ENCODE results near the gene TLR7.

DNA sequence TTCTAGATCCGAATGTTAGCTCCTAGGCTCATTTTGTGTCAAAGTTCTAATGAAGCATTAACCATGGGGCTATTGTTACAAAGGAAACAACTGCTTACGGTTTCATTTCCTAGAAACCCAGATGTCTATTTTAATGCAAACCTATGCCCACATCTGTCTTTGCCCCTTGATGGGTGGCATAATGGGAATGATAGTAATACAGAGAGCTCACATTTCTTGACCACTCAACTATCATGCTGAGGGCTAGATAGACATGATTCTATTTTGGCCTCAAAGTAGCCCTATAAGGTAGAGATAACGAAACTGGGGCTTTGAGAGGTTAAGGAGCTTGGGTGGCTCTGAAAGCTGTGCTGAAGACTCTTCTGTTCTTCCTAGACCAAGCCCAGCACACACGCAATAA is 1.9 kb downstream of the TLR7 start:
- TF ChIP-seq POLR2A (IDR thresholded peaks at IDR 0.05; ENCODE audit: low read depth, low read length) (no peak), POLR2AphosphoS5 (IDR thresholded peaks at IDR 0.05; ENCODE audit: insufficient read depth, low read depth, low read length) (no peak)
- TF ChIP-seq, protein P1, sequence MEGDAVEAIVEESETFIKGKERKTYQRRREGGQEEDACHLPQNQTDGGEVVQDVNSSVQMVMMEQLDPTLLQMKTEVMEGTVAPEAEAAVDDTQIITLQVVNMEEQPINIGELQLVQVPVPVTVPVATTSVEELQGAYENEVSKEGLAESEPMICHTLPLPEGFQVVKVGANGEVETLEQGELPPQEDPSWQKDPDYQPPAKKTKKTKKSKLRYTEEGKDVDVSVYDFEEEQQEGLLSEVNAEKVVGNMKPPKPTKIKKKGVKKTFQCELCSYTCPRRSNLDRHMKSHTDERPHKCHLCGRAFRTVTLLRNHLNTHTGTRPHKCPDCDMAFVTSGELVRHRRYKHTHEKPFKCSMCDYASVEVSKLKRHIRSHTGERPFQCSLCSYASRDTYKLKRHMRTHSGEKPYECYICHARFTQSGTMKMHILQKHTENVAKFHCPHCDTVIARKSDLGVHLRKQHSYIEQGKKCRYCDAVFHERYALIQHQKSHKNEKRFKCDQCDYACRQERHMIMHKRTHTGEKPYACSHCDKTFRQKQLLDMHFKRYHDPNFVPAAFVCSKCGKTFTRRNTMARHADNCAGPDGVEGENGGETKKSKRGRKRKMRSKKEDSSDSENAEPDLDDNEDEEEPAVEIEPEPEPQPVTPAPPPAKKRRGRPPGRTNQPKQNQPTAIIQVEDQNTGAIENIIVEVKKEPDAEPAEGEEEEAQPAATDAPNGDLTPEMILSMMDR (IDR thresholded peaks at IDR 0.05; ENCODE audit: extremely low read depth in 1 of 2, insufficient read depth in 1 of 2, low read depth in 1 of 2, low read length in 2 of 2) = no peak

All from endothelial cell of umbilical vein (primary cell).